Measurements from ENCODE around the gene NCOR2. TPM values are rescaled to one million over a fixed set of nuclear protein-coding genes. Genes with fewer than 3 reads are reported as not detected.

NCOR2 gene
- total RNA-seq, 1 experiment from 2014 or later: 54.8 TPM

DNA sequence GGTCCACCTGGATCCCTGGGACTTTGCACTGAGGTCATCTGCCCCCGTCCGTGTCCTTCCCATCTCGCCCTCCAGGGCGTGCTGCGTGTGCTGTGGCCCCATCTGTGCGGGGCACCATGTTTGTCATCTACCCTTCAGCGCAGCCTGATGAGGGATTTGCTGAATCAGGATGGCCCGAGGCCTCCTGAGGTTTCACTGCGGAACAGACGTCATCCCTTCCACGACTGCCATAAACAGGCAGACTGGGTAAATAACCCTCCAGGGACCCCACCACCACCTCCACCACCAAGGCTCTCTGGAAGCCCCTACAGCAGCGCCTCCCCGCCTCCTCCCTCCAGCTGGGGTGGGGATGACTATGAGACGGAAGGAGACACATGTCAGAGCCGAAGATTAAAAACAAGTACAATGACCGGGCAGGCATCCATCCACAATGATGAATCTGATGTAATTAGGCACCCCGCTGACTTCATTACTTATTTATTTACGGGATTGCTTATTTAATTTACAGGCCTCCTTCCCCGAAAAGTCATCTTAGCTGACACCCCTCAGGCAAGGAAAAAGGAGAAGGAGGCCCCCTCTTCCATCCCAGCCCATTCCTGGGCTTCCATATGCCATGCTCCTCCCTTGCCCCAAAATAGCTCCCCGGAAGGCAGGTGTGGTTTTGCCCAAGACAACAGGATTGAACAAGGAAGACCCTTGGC is 39.4 kb downstream of the NCOR2 start:
- peak; percentile 62 for DNase-seq (ENCODE audit: low read depth)

DNA sequence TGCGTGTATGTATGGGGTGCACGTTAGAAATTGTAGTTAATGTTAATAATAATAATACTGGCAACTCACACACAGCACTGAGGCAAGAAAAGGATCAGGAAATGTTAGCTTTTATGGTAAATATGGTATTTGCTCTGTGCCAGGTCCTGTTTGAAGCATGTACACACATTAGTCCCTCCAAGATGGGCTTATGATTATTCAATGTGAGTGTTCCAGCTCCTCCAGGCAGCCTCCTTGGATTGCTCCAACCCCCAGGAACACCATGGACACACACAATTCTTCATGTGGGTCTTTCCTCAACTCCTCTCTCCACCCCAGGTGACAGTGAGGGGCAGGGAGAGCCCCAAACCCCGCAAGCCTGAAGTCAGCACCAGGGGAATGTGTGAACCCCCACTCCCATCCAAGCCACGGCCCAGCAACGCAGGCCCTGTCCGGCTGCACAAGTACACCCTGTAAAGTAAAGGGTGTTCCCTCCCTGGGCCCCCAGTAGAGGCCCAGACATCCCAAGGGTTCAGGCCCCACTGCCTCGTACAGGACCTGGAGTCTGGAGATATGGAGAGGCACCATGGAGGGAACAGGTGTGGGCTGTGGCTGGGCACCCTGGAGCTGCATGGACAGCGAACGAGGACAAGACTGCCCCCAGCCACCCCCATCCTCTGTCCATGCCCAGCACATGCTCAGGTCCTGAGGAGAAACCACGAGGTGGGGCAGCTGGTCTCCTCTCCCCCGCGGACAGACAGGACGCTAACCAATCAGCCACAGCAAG is 41.3 kb downstream of the NCOR2 start:
- DNase-seq (ENCODE audit: low read depth): no peak

DNA sequence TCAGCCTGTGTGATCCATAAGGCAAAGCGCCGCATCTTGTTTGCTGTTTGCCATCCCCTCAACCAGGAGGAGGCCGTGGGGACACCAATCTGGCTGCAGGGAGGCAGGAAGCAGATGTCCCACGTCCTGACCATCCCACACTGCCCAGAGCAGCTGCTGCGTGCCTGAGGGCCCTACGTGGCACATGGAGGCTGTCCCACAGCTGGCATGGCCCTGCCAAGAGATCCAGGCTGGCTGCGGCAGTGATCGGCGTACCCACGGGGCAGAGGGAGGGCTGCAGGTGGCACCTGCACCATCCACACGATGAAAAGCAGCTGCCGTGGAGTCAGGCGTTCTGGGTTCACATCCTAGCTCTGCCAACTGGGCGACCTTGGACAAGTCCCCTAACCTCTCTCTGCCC is 42.0 kb downstream of the NCOR2 start:
- no peak for DNase-seq (ENCODE audit: low read depth)

DNA sequence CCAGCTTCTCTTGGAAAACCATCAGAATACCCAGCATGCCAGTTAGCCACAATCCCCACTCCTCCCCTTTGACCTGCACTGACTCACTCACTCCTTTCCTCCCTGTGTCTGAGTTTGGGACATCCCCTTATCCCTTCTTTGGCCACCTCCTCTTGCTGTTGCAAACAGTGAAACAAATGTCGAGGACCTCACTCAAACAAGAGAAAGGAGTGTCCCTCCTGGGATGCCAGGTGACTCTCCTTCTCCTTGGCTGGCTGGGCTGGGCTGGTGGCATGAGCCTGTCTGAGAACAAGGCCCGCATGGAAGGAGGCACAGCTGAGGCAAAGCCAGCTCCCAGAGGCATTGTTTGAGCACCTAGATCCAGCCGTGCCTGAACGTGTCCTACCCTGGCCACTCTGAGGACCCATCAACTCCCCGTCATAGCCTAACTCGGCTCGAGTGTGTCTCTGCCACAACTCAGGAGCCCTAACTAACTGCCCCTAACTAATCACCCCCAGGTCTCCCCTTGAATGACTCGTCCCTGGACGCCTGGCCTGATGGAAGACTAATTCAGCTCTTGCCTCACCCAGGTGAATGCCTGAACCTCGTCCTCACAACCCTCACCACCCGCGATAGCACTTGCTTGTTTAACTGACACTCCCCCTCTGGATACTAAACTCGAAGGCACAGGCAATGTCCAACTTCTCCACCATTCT is 43.0 kb downstream of the NCOR2 start:
- peak; percentile 81 for DNase-seq (ENCODE audit: low read depth)

DNA sequence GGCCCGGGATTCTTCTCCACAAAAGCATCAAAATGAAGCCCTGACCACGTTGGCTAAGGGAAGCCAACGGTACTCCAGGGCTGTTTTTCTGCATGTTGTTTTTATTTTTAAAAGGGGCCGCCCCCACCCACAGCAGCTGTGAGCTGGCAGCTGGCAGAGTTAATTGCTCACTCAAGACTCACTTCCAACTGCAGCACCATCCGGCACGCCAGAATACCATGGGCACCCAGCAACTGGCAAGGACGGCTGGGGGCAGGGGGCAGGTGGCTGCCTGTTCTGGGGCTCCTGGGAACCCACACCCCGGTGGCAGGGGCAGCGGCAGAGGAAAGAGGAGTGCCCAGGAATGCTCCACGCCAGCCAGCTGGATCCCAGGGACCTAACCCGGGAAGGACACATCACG is 44.3 kb downstream of the NCOR2 start:
- DNase-seq (ENCODE audit: low read depth): peak; percentile 55

DNA sequence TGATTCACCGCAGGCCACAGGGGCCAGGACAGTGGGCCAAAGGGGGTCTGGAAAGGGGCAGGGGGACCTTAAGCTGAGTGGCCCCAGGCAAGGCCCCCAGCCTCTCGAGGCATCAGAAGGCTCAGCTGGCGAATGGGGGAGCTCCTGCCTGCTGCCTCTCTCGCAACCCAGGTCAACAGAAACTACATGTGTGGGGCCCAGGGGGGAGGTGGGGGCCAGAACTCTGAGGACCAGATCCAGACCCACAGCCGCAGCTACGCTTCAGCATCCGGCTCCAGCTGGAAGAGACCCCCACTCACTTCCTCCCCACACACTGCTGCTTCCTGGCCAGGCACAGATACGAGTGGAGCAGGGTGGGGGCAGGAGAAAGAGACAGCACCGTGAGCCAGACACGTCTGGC is 46.5 kb downstream of the NCOR2 start:
- DNase-seq (ENCODE audit: low read depth): no peak

DNA sequence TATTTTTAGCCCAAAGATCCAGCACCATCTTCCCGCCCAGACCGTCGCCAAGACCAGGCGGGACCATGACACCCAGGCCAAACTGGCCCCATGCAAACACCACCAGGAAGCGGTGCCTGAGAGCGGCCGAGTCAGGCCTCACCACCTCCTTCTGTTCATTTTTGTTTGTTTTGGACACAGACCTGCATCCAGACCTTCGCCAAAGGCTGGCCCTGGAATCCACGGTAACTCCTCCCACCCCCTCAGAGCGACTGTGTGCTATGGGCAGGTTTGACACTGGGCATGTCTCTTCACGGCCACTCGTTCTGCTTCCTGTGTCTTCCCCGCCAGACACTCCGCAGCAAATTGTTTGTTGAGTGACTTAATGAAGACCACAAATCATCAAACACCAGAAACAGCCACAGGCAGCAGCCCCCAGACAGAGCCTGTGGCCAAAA is 47.1 kb downstream of the NCOR2 start:
- peak; percentile 87 for DNase-seq (ENCODE audit: low read depth)

DNA sequence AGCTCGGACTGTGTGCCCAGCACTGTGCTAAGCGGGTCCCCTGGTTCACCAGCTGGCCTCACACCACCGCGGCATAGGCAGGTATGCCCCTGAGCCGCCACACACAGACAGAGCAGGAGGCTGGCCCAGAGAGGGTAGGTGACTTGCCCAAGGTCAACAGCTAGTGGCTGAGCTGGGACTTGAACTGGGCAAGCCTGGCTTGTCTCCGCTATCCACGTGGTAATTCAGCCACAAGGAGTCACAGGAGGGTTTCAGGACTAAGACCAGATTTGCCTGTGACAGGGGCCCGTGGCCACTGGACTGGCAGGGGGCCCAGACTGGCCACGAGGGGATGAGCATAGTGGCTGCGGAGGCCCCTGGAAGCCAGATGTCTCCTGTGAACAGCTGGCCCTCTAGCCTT is 47.7 kb downstream of the NCOR2 start:
- DNase-seq (ENCODE audit: low read depth): no peak

DNA sequence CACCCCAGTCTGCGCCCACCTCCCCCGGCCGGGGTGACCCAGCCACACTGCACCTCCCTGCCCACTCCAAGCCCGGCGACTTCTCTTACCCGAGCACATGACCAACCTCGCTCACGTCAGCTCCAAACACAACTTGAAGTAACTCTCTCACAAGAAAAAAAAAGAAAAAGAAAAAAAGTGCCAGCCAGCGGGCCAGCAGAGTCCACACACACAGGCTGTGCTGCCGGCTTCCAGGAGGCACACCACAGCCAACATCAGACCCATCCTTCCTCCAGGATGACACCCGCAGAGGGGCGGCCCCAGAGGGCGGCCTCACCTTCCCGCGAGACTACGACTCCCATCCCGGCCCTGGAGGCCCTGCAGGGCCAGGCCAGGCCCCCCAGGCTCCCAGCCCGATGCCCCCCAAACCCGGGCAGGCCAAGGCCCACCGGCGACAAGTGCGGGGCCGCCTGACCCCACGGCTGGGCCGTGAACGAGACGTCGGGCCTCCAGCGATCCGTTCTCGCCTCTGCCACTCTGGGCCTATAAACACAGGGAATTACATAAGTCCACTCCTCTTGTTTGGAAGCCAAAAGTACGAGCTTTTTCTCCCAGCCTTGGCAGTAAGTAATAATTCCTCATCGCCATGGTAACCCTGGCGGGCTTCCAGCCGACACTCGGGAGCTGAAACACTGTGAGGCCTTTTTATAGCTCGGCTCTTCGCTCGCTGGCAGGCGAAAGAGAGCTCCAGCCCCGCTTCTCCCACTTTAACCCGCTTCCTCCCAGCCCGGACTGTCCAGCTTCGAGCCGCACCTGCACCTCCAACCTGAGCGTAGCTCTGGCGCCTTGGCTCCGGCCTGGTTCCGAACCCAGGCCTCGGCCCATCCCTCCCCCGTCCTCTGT is 49.1 kb downstream of the NCOR2 start:
- peak; percentile 99 for DNase-seq (ENCODE audit: low read depth)
